Non-pigmented ciliary epithelial cell (primary cell): Measurements from ENCODE around the gene RPL29.

ENCODE experiments used
- DNase-seq: peaks from one replicate; pipeline ENCODE4 v3.0.0-alpha.2; 2010; ENCODE audit warnings: low read depth

RPL29 gene

GRCh38 chr3:52025453-52025852 is 29.8 kb upstream of the RPL29 start:
- DNase-seq = no peak

GRCh38 chr3:52024765-52025452 is 29.2 kb upstream of the RPL29 start:
- DNase-seq = no peak

DNA sequence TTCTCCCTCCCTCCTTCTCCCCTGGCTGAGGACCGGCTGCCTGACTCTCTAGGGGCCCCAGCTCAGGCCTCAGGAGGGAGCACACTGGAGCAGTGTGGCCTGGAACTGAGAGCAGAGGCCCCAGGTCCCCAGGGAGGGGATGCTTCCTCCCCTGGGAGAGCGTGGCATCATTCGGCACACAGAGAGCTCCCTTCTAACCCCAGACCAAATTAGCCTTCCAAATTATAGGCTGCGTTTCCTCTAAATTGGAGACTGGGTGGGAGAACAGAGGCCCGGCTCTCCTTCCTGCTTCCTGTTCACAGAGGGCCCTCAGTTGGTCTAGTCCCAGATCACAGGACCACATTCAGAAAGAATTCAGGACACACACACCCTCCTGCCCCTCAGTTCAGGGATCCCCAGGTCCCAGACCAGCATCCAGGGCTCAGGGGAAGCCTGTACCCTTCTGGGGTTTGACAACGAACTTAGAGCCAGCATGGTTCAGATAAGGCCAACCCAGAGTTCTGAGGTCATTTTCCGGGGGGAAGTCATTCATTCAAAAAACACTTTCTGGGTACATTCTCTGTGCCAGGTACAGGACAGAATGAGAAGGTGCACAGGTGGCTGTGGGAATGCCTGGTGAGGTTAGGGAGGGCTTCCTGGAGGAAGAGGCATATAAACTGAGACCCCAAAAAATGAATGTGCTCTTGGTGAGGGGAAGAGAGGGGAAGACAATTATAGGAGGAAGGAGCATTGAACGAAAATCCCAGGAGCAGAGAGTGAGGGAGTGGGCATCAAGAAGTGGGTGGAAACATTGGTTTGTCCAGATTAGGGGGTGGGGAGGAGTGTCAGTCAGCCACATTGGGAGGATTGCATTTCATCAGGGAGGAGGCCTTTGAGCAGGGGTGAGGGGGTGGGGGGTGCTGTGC is 28.4 kb upstream of the RPL29 start:
- DNase-seq = no peak

GRCh38 chr3:52023101-52023770 is 27.5 kb upstream of the RPL29 start:
- no peak for DNase-seq

GRCh38 chr3:52022323-52023100 is 26.8 kb upstream of the RPL29 start:
- DNase-seq = no peak

- DNase-seq = no peak
Measured at GRCh38 chr3:52021489-52022268, 26.0 kb upstream of the RPL29 start.

DNA sequence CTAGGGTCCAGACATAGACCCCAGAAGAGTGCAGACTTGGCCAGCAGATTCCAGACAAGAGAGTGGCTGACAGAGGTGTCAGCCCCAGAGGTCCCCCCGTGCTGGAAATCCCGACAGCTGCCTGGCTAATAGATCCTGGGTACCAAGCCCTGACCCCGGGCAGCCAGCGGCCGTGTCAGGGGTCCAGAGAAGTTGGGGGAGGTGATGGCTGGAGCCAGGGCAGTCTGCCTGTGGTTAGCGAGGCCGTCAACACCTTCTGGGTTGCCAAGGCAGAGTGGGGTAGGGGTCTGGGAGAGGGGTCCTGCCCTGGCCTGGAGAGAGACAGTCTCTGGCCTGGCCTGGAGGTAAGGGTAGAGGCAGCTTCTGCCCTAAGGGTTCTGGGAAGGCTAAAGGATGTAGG is 25.1 kb upstream of the RPL29 start:
- DNase-seq = no peak

- DNase-seq = no peak
Measured at GRCh38 chr3:52019352-52020080, 23.8 kb upstream of the RPL29 start.

GRCh38 chr3:52018319-52019000 is 22.8 kb upstream of the RPL29 start:
- DNase-seq = no peak

DNA sequence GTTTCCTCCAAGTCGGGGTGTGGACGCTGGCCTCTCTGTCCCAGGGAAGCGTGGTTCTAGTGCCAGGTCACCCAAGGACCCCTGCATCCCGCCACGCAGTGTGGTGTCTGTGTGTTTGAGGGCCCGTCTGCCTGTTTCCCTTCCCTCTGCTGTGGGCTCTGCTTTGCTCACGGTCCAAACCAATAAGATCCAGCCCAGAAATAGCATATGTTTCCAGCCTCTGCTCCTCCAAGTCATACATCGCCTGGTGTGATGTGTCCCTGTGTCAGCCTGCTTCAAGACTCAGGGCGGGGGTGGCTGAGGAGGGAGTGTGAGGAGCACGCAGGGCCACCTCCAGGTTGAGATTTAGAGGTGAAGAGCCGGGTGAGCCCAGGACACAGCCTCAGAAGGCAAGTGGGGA is 21.9 kb upstream of the RPL29 start:
- no peak for DNase-seq

GRCh38 chr3:52015438-52016228 is 19.9 kb upstream of the RPL29 start:
- no peak for DNase-seq

- DNase-seq = no peak
Measured at GRCh38 chr3:52014613-52015012, 18.9 kb upstream of the RPL29 start.

DNA sequence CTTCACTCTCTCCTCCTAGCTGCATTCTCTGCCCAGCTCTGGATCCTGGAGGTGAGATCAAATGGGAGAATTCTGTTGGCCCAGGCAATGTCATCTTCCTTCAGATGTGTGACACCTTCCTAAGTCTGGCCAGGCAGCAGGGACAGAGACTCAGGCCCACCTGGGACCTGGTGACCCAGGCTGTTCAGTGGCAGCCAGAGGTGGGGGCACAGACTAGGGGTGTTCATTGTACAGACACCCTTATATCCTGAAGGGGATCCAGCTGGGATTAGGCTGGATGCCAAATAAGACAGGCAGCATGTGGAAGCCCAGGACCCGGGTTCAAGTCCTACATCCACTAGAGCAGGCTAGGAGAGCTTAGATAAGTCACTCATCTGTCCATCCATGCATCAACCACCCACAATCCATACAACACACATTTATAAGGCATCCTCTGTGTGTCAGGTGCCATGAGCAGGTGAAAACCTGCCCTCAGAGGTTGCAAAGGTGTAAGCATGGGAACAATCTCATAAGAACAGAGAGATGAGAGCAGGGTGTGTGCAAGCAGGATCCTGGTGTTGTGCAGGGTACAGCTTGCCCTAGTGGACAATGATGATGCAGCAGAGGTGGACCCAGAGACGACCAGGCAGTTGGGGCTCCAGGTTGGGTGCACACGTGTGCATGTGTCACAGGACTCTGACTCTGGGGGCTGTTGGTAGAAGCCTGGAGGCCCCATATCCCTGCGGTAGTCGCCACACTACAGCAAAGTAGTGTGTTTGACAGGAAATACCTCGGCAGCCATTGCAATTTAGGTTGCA is 18.3 kb upstream of the RPL29 start:
- no peak for DNase-seq

DNA sequence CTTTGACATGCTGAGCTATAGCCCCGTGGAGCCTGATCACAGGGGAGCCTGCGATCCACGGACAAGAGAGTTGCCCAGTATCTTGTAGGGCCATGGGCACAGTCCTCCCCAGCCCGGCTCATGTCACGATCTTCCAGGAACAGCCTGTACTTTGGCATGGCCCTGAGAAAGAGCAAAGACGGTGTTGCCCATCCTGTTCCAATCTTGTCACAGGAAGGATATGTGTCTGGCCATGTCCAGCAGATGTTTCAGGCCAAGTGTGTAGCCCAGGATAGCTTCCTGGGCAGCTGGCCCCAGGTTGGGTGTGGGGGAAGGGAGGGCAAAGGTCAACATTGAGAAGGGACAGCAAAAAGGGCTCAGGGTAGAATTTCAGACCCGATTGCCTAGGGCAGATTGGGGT is 17.0 kb upstream of the RPL29 start:
- DNase-seq = no peak

- DNase-seq = no peak
Measured at GRCh38 chr3:52010431-52010830, 14.7 kb upstream of the RPL29 start.

- DNase-seq = no peak
Measured at GRCh38 chr3:52007291-52007690, 11.6 kb upstream of the RPL29 start.

GRCh38 chr3:52006820-52007133 is 11.1 kb upstream of the RPL29 start:
- no peak for DNase-seq

DNA sequence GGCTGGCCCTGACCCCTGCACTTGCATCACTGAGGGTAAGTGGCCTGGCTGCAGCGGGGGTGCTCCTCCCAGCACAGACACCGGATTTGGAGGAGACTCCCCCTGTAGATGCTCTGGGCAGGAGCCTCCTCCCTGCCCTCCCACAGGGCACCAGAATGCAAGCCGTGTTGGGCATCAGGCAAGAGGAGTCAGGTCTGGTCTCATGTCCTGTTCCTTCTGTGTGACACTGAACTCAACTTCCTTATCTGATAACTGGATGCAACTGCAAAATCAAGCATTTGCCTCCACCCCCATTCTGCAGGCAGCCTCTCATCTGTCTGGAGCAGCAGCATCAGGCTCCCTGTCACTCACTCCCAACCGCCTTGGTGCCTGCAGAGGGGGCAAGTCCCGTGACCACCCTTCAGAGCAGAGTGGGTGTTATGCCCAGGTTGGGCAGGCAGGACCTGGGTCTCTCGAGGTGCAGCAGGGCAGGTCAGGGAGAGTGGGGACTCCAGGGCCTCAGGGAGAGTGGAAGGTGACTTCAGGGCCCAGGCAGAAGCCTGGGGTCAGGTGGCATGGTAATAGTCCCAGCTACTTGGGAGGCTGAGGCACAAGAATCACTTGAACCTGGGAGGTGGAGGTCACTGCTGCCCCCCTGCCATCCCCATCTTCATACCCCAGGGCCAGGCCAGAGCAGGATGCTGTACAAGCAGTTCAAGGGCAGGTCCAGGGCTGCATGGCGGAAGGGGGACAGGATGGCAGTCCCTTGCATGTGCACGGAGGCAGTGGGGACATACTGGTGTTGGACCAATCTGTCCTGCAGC is 10.5 kb upstream of the RPL29 start:
- no peak for DNase-seq
